GM12801 (cell line): Measurements from ENCODE around the gene COL18A1.

Source experiments
- TF ChIP-seq, protein P1 (sequence below): IDR thresholded peaks from one replicate; pipeline ENCODE4 v1.5.1; 2011; ENCODE audit warnings: control low read depth; ENCODE audit not compliant: insufficient read length; ENCODE audit errors: extremely low read depth

The COL18A1 gene

GRCh38 chr21:45493401-45494001, 88.5 kb downstream of the COL18A1 start:
- TF ChIP-seq, protein P1, sequence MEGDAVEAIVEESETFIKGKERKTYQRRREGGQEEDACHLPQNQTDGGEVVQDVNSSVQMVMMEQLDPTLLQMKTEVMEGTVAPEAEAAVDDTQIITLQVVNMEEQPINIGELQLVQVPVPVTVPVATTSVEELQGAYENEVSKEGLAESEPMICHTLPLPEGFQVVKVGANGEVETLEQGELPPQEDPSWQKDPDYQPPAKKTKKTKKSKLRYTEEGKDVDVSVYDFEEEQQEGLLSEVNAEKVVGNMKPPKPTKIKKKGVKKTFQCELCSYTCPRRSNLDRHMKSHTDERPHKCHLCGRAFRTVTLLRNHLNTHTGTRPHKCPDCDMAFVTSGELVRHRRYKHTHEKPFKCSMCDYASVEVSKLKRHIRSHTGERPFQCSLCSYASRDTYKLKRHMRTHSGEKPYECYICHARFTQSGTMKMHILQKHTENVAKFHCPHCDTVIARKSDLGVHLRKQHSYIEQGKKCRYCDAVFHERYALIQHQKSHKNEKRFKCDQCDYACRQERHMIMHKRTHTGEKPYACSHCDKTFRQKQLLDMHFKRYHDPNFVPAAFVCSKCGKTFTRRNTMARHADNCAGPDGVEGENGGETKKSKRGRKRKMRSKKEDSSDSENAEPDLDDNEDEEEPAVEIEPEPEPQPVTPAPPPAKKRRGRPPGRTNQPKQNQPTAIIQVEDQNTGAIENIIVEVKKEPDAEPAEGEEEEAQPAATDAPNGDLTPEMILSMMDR = no peak

DNA sequence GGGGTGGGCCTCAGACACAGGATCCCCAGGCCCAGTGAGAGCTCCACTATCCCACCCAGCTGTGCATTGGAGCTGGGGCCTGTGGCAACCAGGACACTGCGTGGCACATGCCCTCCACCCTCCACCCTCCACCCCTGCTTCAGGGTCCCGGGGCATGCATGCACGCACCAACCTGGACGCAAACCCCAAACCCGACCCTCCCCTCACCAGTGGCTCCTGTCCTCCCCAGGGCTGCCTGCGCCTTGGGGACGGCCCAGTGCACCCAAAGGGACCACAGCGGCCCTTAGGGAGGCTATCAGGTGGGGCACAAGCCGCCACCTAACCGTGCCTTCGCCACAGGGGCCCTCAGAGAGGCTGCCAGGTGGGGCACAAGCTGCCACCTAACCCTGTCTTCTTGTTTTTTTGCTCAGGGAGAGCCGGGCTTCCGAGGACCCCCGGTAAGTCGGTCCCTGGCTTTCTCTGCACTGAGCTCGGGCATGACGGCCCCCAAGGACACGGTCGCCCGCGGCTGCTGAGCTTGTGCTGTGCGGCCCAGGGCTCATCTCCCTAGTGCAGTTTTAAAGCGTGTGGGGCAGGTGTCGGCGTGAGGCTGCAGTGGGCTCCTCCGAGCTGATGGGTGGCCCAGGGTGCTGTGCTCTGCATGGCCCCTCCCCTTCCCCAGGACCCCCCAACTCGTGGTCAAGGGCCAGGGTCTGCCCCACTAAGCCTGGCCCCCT, 89.3 kb downstream of the COL18A1 start:
- TF ChIP-seq, protein P1 = no peak

DNA sequence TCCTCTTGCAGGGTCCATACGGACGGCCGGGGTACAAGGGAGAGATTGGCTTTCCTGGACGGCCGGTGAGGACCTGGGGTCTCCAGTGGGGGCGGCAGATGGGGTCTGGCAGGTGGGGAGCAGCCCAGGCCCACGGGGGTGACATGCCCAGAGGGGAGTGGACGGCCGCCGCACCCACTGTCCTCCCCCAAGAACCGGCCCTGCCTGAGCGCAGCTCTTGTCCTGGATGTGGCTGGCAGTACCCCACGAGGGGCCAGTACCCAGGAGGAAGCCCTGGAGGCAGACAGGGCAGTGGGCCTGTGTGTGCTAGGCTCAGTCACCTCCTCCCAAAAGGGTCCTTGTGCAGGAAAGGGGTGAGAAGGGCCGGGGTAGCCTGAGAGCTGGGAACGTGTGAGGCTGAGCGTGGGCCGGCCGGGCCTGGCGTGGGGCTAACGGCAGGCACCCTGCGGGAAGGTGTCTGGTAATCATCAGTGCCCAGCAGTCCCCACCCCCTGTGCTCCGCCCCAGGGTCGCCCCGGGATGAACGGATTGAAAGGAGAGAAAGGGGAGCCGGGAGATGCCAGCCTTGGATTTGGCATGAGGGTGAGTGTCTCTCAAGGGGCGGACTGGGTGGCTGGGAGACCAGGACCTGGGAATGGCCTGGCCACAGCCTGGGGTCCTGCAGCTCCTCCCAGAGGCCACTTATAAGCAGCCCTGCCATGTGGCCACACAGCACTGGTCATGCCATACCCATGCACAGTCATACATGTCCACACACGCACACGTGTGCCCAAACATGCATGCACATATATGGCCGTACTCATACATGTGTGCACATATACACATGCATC, 90.1 kb downstream of the COL18A1 start:
- TF ChIP-seq, protein P1 = no peak

DNA sequence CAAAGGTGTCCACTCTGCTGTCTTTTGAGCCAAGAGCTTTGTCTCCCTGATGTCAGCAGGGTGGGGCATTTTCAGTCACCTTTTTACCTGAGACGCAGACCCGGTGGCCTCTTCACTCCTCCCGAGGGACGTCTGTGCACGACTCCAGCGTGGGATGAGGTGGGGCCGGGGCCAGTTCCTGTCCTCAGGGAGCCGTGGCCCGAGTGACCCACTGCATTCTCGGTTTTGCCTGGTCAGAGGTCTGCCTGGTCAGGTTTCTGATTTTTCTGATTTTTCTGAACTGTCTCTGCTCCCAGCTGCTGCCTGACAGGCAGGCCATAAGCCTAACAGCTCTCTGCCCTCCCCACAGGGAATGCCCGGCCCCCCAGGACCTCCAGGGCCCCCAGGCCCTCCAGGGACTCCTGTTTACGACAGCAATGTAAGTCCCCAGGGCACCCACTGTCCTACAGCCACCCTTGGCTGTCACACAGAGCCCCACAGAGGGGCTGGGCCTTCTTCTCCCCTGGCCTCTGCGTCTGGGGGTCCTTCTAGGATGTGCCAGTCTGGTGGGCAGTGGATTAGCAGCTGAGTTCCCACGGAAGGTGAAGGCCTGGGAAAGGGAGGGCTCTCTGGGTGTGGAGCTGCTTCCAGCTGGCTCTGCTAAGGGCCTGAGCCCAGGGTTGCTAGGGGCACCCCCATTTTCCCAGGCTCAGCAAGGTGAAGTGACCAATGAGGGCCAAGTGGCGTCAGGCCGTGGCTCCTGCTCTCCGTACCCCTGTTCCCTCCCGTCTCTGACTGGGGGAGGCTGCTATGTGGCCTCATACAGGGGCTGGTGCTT, 91.4 kb downstream of the COL18A1 start:
- TF ChIP-seq, protein P1 = no peak

GRCh38 chr21:45496968-45497845, 92.2 kb downstream of the COL18A1 start:
- TF ChIP-seq, protein P1 = no peak

GRCh38 chr21:45497846-45498645, 93.1 kb downstream of the COL18A1 start:
- TF ChIP-seq, protein P1 = no peak
